CD14-positive monocyte (primary cell): Measurements from ENCODE around the gene HTRA3. TPM values are rescaled to one million over a fixed set of nuclear protein-coding genes. Genes with fewer than 3 reads are reported as not detected.

Experiments
- DNase-seq, 3 donors: peaks; one replicate each; pipeline ENCODE4 v3.0.0-alpha.2; 2011 to 2022
- H2AFZ ChIP-seq: 2 replicates; pipeline ENCODE4 v1.6.0; 2012; ENCODE audit warnings: mild to moderate bottlenecking, low read depth, low read length, inconsistent platforms; ENCODE audit not compliant: insufficient read depth, poor library complexity, severe bottlenecking
- H3K27ac ChIP-seq, 2 donors: 1 replicate in 1 of 2; 2 replicates in 1 of 2; pipeline ENCODE4 v1.5.1; 2012 to 2013; ENCODE audit warnings: low read length in 2 of 2, control low read depth in 1 of 2, inconsistent platforms in 1 of 2, low read depth in 1 of 2, mild to moderate bottlenecking in 1 of 2
- H3K27me3 ChIP-seq, 2 donors: one replicate each; pipeline versions ENCODE4 v1.6.0 to v1.6.1; 2011 to 2013; ENCODE audit warnings: low read length in 2 of 2; ENCODE audit not compliant: control insufficient read depth in 2 of 2, insufficient read depth in 2 of 2
- H3K36me3 ChIP-seq, 2 donors: replicated peaks in 1 of 2; 1 replicate in 1 of 2; 2 replicates in 1 of 2; pipeline versions ENCODE4 v1.5.1 to v1.6.1; 2012 to 2013; ENCODE audit warnings: low read length in 2 of 2, control low read depth in 1 of 2, inconsistent platforms in 1 of 2, mild to moderate bottlenecking in 1 of 2; ENCODE audit not compliant: insufficient read depth in 2 of 2, control insufficient read depth in 1 of 2
- H3K4me1 ChIP-seq, 2 donors: 1 replicate in 1 of 2; 2 replicates in 1 of 2; pipeline versions ENCODE4 v1.5.1 to v1.6.1; 2012 to 2013; ENCODE audit warnings: low read length in 2 of 2, control low read depth in 1 of 2, inconsistent platforms in 1 of 2, mild to moderate bottlenecking in 1 of 2, moderate library complexity in 1 of 2; ENCODE audit not compliant: insufficient read depth in 2 of 2, control insufficient read depth in 1 of 2
- H3K4me2 ChIP-seq: replicated peaks from 2 replicates; pipeline ENCODE3; 2012; ENCODE audit warnings: low read length, moderate library complexity, mild to moderate bottlenecking; ENCODE audit not compliant: poor library complexity, severe bottlenecking; ENCODE audit errors: extremely low read depth
- H3K4me3 ChIP-seq, 3 experiments: fragments of 200-600 bp in 1 of 3; sonication (generic) in 1 of 3; replicated peaks in 1 of 3; 1 replicate in 2 of 3; 2 replicates in 1 of 3; pipeline ENCODE4 v1.5.1; 2011 to 2013; ENCODE audit warnings: low read length in 3 of 3, mild to moderate bottlenecking in 3 of 3, control low read depth in 2 of 3, low read depth in 2 of 3, inconsistent platforms in 1 of 3, moderate library complexity in 1 of 3
- H3K79me2 ChIP-seq: 2 replicates; pipeline ENCODE4 v1.6.0; 2012; ENCODE audit warnings: mild to moderate bottlenecking, control low read depth, inconsistent platforms, low read length, moderate library complexity; ENCODE audit not compliant: insufficient read depth
- H3K9ac ChIP-seq: 2 replicates; pipeline ENCODE4 v1.6.0; 2017; ENCODE audit warnings: low read length, mild to moderate bottlenecking; ENCODE audit not compliant: insufficient read depth, poor library complexity, severe bottlenecking
- H3K9me3 ChIP-seq, 2 donors: replicated peaks in 1 of 2; 1 replicate in 1 of 2; 2 replicates in 1 of 2; pipeline versions ENCODE4 v1.5.1 to v1.6.1; 2012 to 2013; ENCODE audit warnings: low read length in 2 of 2, control low read depth in 1 of 2; ENCODE audit not compliant: control insufficient read depth in 1 of 2, insufficient read depth in 1 of 2
- H4K20me1 ChIP-seq: 2 replicates; pipeline ENCODE4 v1.6.0; 2012; ENCODE audit warnings: mild to moderate bottlenecking, low read length, control low read depth, moderate library complexity; ENCODE audit not compliant: insufficient read depth
- H3K27ac Mint-ChIP-seq, 7 donors: one replicate each; pipeline ENCODE4 v1.8.0; 2020; ENCODE audit warnings: mild to moderate bottlenecking in 7 of 7, mixed read lengths in 7 of 7, moderate library complexity in 6 of 7, inconsistent platforms in 2 of 7
- H3K27me3 Mint-ChIP-seq, 3 donors: one replicate each; pipeline ENCODE4 v1.8.0; 2021 to 2022; ENCODE audit warnings: low read depth in 3 of 3, mild to moderate bottlenecking in 3 of 3, mixed read lengths in 3 of 3, moderate library complexity in 3 of 3, inconsistent platforms in 1 of 3
- H3K36me3 Mint-ChIP-seq, 2 donors: one replicate each; pipeline ENCODE4 v1.8.0; 2020; ENCODE audit warnings: mixed read lengths in 2 of 2, inconsistent platforms in 1 of 2, mild to moderate bottlenecking in 1 of 2
- H3K4me1 Mint-ChIP-seq: one replicate; pipeline ENCODE4 v1.8.0; 2020; ENCODE audit warnings: mild to moderate bottlenecking, mixed read lengths
- H3K4me3 Mint-ChIP-seq, 2 donors: one replicate each; pipeline ENCODE4 v1.8.0; 2020; ENCODE audit warnings: mild to moderate bottlenecking in 2 of 2, mixed read lengths in 2 of 2, moderate library complexity in 1 of 2
- H3K9me3 Mint-ChIP-seq, 7 donors: one replicate each; pipeline ENCODE4 v1.8.0; 2020 to 2022; ENCODE audit warnings: mixed read lengths in 7 of 7, mild to moderate bottlenecking in 6 of 7, moderate library complexity in 6 of 7, inconsistent platforms in 2 of 7
- WGBS: methylation state at CpG from one replicate; pipeline ENCODE4 v1.1.5; 2013; ENCODE audit warnings: missing lambda C conversion rate; ENCODE audit not compliant: insufficient coverage; 5-methylcytosine and 5-hydroxymethylcytosine counted together
- intact Hi-C, 2 donors: fragments of 100-400 bp; cut with micrococcal nuclease; formaldehyde crosslinking; loops; one replicate each; pipeline versions ENCODE4 v1.15.0 to v1.15.1; 2023
- polyA plus RNA-seq, 3 donors: library from polyadenylated mRNA; depleted of rRNA in 1 of 3; unstranded in 2 of 3; stranded (reverse) in 1 of 3; fragments of 300-500 nt in 2 of 3; fragments of >200 nt in 1 of 3; fragmentation: Illumina TruSeq in 2 of 3; gene quantifications; 1 replicate in 2 of 3; 2 replicates in 1 of 3; pipeline ENCODE4 v1.2.3, GENCODE V29; 2012 to 2021
- TF ChIP-seq, protein P1 (sequence below): fragments of 200-600 bp; IDR thresholded peaks from one replicate; pipeline ENCODE4 v1.8.0; 2022; ENCODE audit warnings: antibody characterized with exemption, mild to moderate bottlenecking

HTRA3 gene
- polyA plus RNA-seq, 3 donors = not detected

DNA sequence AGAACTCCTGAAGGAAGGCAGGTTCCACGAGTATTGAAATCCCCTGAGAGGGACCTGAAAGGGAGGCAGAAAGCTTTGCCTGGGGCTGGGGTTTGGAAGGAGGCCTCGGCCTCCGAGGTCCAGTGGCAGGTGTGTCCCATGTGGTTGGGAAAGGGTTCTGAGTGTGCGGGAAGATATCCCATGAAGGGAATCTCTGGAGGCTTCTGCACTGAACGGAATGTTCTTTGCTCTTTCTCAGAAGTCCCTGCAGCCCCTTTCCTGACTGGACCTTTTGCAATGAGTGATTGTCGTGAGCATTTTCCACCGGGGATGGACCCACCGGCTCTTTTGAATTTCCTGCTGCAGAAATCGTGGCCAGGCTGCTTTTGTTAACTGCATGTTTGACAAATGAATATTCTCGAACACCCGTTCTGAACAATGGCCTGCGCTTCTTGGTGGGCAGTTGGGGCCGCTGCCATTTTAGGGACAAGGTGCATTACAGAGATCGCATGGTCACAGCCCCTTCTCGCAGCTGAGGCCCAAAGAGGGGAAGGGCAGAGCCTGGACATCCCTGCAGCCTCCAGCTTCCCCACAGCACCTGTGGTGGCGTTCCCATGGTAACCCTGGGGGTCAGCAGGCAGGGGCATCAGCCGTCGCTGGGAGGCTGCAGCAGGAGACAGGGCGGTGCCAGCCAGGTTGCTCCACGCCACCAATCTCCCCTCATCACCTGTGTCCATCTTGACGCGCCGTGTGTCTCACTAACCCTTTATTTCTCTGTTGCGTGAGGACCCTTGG is 18.3 kb upstream of the HTRA3 start:
- TF ChIP-seq, protein P1, sequence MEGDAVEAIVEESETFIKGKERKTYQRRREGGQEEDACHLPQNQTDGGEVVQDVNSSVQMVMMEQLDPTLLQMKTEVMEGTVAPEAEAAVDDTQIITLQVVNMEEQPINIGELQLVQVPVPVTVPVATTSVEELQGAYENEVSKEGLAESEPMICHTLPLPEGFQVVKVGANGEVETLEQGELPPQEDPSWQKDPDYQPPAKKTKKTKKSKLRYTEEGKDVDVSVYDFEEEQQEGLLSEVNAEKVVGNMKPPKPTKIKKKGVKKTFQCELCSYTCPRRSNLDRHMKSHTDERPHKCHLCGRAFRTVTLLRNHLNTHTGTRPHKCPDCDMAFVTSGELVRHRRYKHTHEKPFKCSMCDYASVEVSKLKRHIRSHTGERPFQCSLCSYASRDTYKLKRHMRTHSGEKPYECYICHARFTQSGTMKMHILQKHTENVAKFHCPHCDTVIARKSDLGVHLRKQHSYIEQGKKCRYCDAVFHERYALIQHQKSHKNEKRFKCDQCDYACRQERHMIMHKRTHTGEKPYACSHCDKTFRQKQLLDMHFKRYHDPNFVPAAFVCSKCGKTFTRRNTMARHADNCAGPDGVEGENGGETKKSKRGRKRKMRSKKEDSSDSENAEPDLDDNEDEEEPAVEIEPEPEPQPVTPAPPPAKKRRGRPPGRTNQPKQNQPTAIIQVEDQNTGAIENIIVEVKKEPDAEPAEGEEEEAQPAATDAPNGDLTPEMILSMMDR = no peak

DNA sequence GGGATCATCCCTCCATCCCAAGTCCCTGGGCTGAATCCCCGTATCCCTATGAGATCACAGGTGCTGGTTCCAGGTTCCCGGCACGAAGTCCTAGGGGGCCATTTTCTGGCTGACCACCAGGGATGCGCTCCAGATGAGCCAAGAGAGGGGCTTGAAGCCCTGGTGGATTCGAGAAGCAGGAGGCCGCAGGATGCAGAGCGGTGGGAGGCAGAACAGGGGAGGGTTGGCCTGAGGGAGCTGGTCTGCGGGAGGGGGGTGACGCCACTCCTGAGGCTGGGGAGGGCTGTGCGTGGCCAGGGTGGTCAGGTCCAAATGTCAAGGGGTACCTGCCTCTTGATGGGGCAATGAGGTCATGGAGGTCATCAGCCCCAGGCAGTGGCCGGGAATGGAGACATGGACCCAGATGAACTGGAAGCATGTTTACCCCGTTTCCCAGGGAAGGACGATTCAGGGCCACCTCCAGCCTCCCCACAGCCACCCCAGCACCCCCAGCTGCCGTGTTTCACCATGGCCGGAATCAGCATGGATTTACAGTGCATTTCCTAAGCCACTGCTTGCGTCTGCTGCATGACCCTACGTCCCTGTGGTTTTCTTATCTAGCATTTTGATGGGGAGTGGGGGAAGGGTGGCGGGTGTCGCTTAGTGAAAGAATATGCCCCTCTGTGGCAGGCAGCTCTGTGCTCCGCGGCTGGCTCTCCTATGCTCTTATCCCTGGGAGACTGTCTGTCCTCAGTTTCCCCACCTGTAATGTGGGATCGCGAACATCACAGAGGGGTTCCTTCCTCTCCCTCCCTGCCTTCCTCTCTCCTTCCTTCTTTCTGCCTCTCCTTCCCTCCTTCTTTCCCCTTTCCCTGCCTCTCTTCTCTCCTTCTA is 17.0 kb upstream of the HTRA3 start:
- no peak for DNase-seq
- H3K27me3 ChIP-seq = no peaks in the 10 kb centered on the region
- WGBS = 74% methylated on average over 17 of the region's 23 CpGs

More for the DNA sequence above, 18.3 kb upstream of the HTRA3 start:
- H3K9me3 Mint-ChIP-seq = no peaks in the 10 kb centered on the region
- intact Hi-C loops = no loop called here
- no peak overlapping the region for H3K4me3 Mint-ChIP-seq
- H3K4me3 ChIP-seq = no peak overlapping the region
- H3K4me1 Mint-ChIP-seq = peaks cover 4% of the 10 kb centered on the region
- H3K9me3 ChIP-seq = no peaks in the 10 kb centered on the region
- 88% methylated on average over 24 of the region's 24 CpGs for WGBS
- no peak overlapping the region for H3K27ac Mint-ChIP-seq
- no peaks in the 10 kb centered on the region for H3K4me1 ChIP-seq
- no peaks in the 10 kb centered on the region for H3K79me2 ChIP-seq
- H3K27me3 ChIP-seq = no peaks in the 10 kb centered on the region
- no peak for DNase-seq
- no peaks in the 10 kb centered on the region for H3K36me3 Mint-ChIP-seq
- peaks cover 3 to 10% (median 5%) of the 10 kb centered on the region in 3 donors for H3K27me3 Mint-ChIP-seq
- H3K27ac ChIP-seq = no peak overlapping the region
- no peak overlapping the region for H3K4me2 ChIP-seq
- H4K20me1 ChIP-seq = no peaks in the 10 kb centered on the region
- no peak overlapping the region for H2AFZ ChIP-seq
- no peaks in the 10 kb centered on the region for H3K36me3 ChIP-seq
- no peak overlapping the region for H3K9ac ChIP-seq

More for the DNA sequence above, 17.0 kb upstream of the HTRA3 start:
- no peaks in the 10 kb centered on the region for H3K36me3 Mint-ChIP-seq
- Histone ChIP-seq H3K79me2 (no peaks in the 10 kb centered on the region), H2AFZ (no peak overlapping the region), H3K27ac (no peak overlapping the region), H3K36me3 (no peaks in the 10 kb centered on the region), H3K4me3 (no peak overlapping the region), H3K9me3 (no peaks in the 10 kb centered on the region), H4K20me1 (no peaks in the 10 kb centered on the region), H3K9ac (no peak overlapping the region), H3K4me2 (no peak overlapping the region), H3K4me1 (no peaks in the 10 kb centered on the region)
- no peaks in the 10 kb centered on the region for H3K4me1 Mint-ChIP-seq
- H3K4me3 Mint-ChIP-seq = no peak overlapping the region
- H3K27me3 Mint-ChIP-seq = peaks cover 2 to 8% (median 3%) of the 10 kb centered on the region in 3 donors
- H3K9me3 Mint-ChIP-seq = no peaks in the 10 kb centered on the region
- H3K27ac Mint-ChIP-seq = no peak overlapping the region
- TF ChIP-seq, protein P1 = no peak
- intact Hi-C loops = no loop called here
